ENCODE measurements around the gene B3GNT2. TPM values are rescaled to one million over a fixed set of nuclear protein-coding genes. Genes with fewer than 3 reads are reported as not detected.

The B3GNT2 gene
- total RNA-seq, 3 donors from 2014 or later = 25.4 to 26.4 (median 26.2) TPM

- DNase-seq (no peak), ATAC-seq (no peak)
- Mint-ChIP-seq H3K4me1 (ENCODE audit: low read depth) (peaks cover 85% of the 10 kb centered on the region), H3K36me3 (ENCODE audit: insufficient read depth) (peaks cover 14% of the 10 kb centered on the region), H3K9me3 (no peaks in the 10 kb centered on the region), H3K4me3 (no peak overlapping the region), H3K27me3 (ENCODE audit: low read depth) (no peaks in the 10 kb centered on the region)
Measured at GRCh38 chr2:62206024-62206423, 10.1 kb downstream of the B3GNT2 start.

- Mint-ChIP-seq H3K9me3 (peaks cover 11% of the 10 kb centered on the region), H3K4me3 (no peak overlapping the region), H3K36me3 (ENCODE audit: insufficient read depth) (peaks cover 19% of the 10 kb centered on the region), H3K4me1 (ENCODE audit: low read depth) (peaks cover 81% of the 10 kb centered on the region), H3K27me3 (ENCODE audit: low read depth) (no peaks in the 10 kb centered on the region)
- DNase-seq (no peak), ATAC-seq (no peak)
Measured at GRCh38 chr2:62207491-62207890, 11.6 kb downstream of the B3GNT2 start.

GRCh38 chr2:62208074-62208757, 12.3 kb downstream of the B3GNT2 start:
- H3K9me3 Mint-ChIP-seq = peaks cover 12% of the 10 kb centered on the region
- peaks cover 79% of the 10 kb centered on the region for H3K4me1 Mint-ChIP-seq (ENCODE audit: low read depth)
- H3K36me3 Mint-ChIP-seq (ENCODE audit: insufficient read depth) = peaks cover 19% of the 10 kb centered on the region
- ATAC-seq (no peak), DNase-seq (no peak)
- no peak overlapping the region for H3K4me3 Mint-ChIP-seq
- H3K27me3 Mint-ChIP-seq (ENCODE audit: low read depth) = no peaks in the 10 kb centered on the region

- ATAC-seq (peak; percentile 61 to 83), DNase-seq (peak; percentile 34)
- H3K27me3 Mint-ChIP-seq (ENCODE audit: low read depth) = no peaks in the 10 kb centered on the region
- H3K4me3 Mint-ChIP-seq = no peak overlapping the region
- peaks cover 12% of the 10 kb centered on the region for H3K9me3 Mint-ChIP-seq
- H3K36me3 Mint-ChIP-seq (ENCODE audit: insufficient read depth) = peaks cover 20% of the 10 kb centered on the region
- H3K4me1 Mint-ChIP-seq (ENCODE audit: low read depth) = peaks cover 79% of the 10 kb centered on the region
Measured at GRCh38 chr2:62208758-62209114, 12.8 kb downstream of the B3GNT2 start.

GRCh38 chr2:62209427-62209991, 13.6 kb downstream of the B3GNT2 start:
- ATAC-seq (no peak), DNase-seq (no peak)
- Mint-ChIP-seq H3K36me3 (ENCODE audit: insufficient read depth) (peaks cover 24% of the 10 kb centered on the region), H3K27me3 (ENCODE audit: low read depth) (no peaks in the 10 kb centered on the region), H3K4me3 (no peak overlapping the region), H3K9me3 (peaks cover 12% of the 10 kb centered on the region), H3K4me1 (ENCODE audit: low read depth) (peaks cover 83% of the 10 kb centered on the region)

DNA sequence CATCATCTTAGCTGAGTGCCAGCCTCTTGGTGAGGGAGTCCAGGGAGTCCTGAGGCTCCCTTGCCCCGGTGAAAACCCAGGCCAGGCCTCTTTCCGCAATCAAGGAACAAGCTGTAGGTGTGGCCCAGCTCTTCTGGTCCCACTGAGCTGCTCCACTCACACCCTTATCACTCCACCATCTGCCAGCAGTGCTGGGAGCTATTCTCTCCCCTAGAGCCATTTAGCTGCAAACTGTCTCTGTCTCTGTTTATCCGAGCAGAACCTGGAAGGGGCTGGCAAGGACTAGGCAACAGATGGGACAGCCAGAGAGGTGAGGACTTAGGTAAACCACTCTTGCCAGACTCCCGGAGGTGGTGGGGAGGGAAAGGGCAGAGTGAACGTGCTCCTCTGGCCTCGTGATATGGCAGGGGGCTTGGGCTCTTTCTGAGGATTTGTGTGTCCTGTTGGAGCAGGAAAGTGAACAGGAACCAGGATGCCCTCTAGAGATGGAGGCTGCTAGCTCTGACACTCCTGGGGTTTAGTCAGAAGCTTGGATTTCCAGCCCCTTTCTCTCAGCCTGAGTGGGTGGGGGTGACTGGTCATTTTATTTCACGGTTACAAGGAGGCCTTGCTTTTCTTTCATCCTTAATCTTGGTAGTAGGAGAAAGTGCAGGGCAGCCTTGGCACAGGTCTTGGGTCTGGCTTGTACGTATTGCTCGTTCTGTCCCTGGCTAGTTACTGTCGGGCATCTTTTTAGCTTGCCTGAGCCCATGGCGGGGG, 19.6 kb downstream of the B3GNT2 start:
- H3K9me3 Mint-ChIP-seq = peaks cover 16% of the 10 kb centered on the region
- H3K27me3 Mint-ChIP-seq (ENCODE audit: low read depth) = no peaks in the 10 kb centered on the region
- H3K4me3 Mint-ChIP-seq = no peak overlapping the region
- ATAC-seq (no peak), DNase-seq (no peak)
- peaks cover 84% of the 10 kb centered on the region for H3K4me1 Mint-ChIP-seq (ENCODE audit: low read depth)
- peaks cover 21% of the 10 kb centered on the region for H3K36me3 Mint-ChIP-seq (ENCODE audit: insufficient read depth)

- Mint-ChIP-seq H3K4me1 (ENCODE audit: low read depth) (peaks cover 91% of the 10 kb centered on the region), H3K36me3 (ENCODE audit: insufficient read depth) (peaks cover 24% of the 10 kb centered on the region), H3K4me3 (no peak overlapping the region), H3K27me3 (ENCODE audit: low read depth) (no peaks in the 10 kb centered on the region), H3K9me3 (peaks cover 16% of the 10 kb centered on the region)
- no peak for ATAC-seq
- DNase-seq = no peak
Measured at GRCh38 chr2:62216113-62216512, 20.2 kb downstream of the B3GNT2 start.

DNA sequence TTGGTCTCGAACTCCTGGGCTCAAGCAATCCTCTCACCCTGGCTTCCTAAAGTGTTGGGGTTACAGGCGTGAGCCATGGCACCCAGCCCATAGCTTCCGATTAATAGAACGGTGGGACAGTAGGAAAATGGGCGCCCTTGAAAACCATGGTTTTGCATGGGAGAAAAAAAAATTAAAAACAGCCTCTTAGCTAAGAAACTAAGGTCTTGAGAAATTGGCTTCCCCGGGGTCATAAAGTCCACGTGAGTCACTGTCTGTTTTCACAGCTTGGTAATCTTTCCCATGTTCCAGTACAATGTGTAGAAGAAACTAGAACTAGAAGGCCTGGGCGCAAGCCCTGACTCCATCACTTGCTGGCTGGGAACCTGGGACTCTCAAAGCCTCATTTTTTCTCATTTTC, 20.7 kb downstream of the B3GNT2 start:
- Mint-ChIP-seq H3K4me3 (no peak overlapping the region), H3K36me3 (ENCODE audit: insufficient read depth) (peaks cover 23% of the 10 kb centered on the region), H3K27me3 (ENCODE audit: low read depth) (no peaks in the 10 kb centered on the region), H3K4me1 (ENCODE audit: low read depth) (peaks cover 93% of the 10 kb centered on the region), H3K9me3 (peaks cover 14% of the 10 kb centered on the region)
- ATAC-seq (peak in 1 of 2 donors; percentile 50), DNase-seq (no peak)

GRCh38 chr2:62217421-62217820, 21.5 kb downstream of the B3GNT2 start:
- H3K4me1 Mint-ChIP-seq (ENCODE audit: low read depth) = peaks cover 93% of the 10 kb centered on the region
- H3K4me3 Mint-ChIP-seq = no peak overlapping the region
- peaks cover 6% of the 10 kb centered on the region for H3K9me3 Mint-ChIP-seq
- DNase-seq (no peak), ATAC-seq (no peak)
- H3K27me3 Mint-ChIP-seq (ENCODE audit: low read depth) = no peaks in the 10 kb centered on the region
- H3K36me3 Mint-ChIP-seq (ENCODE audit: insufficient read depth) = peaks cover 23% of the 10 kb centered on the region

GRCh38 chr2:62217970-62218369, 22.1 kb downstream of the B3GNT2 start:
- ATAC-seq (no peak), DNase-seq (no peak)
- Mint-ChIP-seq H3K27me3 (ENCODE audit: low read depth) (no peaks in the 10 kb centered on the region), H3K36me3 (ENCODE audit: insufficient read depth) (peaks cover 27% of the 10 kb centered on the region), H3K4me1 (ENCODE audit: low read depth) (peaks cover 95% of the 10 kb centered on the region), H3K4me3 (no peak overlapping the region), H3K9me3 (peaks cover 4% of the 10 kb centered on the region)

DNA sequence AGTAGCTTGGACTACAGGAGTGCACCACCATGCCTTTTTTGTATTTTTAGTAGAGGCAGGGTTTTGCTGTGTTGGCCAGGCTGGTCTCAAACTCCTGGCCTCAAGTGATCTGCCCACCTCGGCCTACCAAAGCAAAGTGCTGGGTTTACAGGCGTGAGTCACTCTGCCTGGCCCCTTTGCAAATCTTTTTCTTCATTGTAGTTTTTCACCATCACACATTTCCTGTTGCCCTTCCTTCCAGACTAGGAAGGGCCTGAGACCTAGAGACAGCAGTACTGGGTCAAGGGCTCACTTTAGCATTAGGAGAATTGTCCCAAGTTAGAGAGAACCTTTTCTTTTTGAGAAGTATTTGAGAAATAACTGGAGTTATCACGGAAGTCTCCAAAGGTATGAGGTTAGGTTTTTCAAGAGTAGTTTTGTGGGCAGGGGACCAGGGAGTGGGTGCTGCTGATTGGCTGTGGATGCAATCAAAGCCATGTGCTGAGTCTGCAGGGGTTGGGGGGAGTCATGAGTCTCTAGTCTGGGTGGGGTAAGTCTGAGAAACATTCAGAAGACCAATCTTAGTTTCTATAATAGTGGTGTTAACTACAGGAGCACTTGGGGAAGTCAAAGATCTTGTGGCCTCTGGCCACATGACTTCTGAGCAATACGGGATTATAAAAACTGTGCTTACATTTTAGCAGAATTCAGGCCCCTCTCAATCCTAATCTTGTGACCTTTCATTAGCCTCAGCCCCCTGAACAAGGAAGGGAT, 23.7 kb downstream of the B3GNT2 start:
- Mint-ChIP-seq H3K9me3 (peaks cover 4% of the 10 kb centered on the region), H3K4me1 (ENCODE audit: low read depth) (peaks cover 87% of the 10 kb centered on the region), H3K4me3 (no peak overlapping the region), H3K27me3 (ENCODE audit: low read depth) (no peaks in the 10 kb centered on the region), H3K36me3 (ENCODE audit: insufficient read depth) (peaks cover 34% of the 10 kb centered on the region)
- DNase-seq (no peak), ATAC-seq (peak in 1 of 2 donors; percentile 30)

DNA sequence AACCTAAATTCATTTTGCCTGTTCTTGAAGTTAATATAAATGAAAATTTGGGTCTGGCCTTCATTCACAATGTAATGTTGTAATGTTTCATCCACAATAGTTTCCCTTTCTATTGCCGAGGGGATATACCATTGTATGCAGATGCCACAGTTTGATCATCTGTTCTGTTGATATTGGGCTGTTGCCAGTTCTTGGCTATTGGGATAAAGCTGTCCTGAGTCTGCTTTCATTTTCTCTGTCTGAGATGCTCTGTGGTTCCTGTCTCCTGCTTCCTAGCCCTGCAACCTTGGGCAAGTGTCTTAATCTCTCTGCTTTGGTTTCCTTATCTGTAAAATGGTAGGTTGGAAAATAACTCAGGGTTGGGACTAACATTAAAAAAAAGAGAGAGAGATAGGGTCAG, 25.2 kb downstream of the B3GNT2 start:
- Mint-ChIP-seq H3K4me1 (ENCODE audit: low read depth) (peaks cover 72% of the 10 kb centered on the region), H3K36me3 (ENCODE audit: insufficient read depth) (peaks cover 46% of the 10 kb centered on the region), H3K27me3 (ENCODE audit: low read depth) (no peaks in the 10 kb centered on the region), H3K4me3 (no peak overlapping the region), H3K9me3 (peaks cover 4% of the 10 kb centered on the region)
- ATAC-seq (no peak), DNase-seq (no peak)

DNA sequence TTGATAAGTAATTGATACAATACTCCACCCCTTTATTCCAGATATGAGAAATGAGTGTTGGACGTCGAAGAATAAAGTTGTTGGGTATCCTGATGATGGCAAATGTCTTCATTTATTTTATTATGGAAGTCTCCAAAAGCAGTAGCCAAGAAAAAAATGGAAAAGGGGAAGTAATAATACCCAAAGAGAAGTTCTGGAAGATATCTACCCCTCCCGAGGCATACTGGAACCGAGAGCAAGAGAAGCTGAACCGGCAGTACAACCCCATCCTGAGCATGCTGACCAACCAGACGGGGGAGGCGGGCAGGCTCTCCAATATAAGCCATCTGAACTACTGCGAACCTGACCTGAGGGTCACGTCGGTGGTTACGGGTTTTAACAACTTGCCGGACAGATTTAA, 26.3 kb downstream of the B3GNT2 start:
- Mint-ChIP-seq H3K4me3 (no peak overlapping the region), H3K36me3 (ENCODE audit: insufficient read depth) (peaks cover 46% of the 10 kb centered on the region), H3K9me3 (peaks cover 4% of the 10 kb centered on the region), H3K4me1 (ENCODE audit: low read depth) (peaks cover 62% of the 10 kb centered on the region), H3K27me3 (ENCODE audit: low read depth) (no peaks in the 10 kb centered on the region)
- no peak for DNase-seq
- ATAC-seq = no peak

DNA sequence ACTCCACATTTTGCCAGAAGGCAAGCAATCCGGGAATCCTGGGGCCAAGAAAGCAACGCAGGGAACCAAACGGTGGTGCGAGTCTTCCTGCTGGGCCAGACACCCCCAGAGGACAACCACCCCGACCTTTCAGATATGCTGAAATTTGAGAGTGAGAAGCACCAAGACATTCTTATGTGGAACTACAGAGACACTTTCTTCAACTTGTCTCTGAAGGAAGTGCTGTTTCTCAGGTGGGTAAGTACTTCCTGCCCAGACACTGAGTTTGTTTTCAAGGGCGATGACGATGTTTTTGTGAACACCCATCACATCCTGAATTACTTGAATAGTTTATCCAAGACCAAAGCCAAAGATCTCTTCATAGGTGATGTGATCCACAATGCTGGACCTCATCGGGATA, 26.8 kb downstream of the B3GNT2 start:
- ATAC-seq = no peak

More for the DNA sequence above, 26.8 kb downstream of the B3GNT2 start:
- H3K4me1 Mint-ChIP-seq (ENCODE audit: low read depth) = peaks cover 61% of the 10 kb centered on the region
- no peak overlapping the region for H3K4me3 Mint-ChIP-seq
- DNase-seq = no peak
- H3K27me3 Mint-ChIP-seq (ENCODE audit: low read depth) = no peaks in the 10 kb centered on the region
- H3K36me3 Mint-ChIP-seq (ENCODE audit: insufficient read depth) = peaks cover 46% of the 10 kb centered on the region
- peaks cover 4% of the 10 kb centered on the region for H3K9me3 Mint-ChIP-seq

All from activated T-cell treated with anti-CD3 and anti-CD28 coated beads, Interleukin-2, amount 50 U/mL, for 4 hours (primary cell).